HCEC 1CT (cell line): ENCODE results near the gene ERRFI1.
"Not testable (repeated sequence)": the region's sequence is repeated elsewhere in the genome, so short reads cannot be mapped to it uniquely, and the experiment has no call there.

Experiments
- DNase-seq: peaks from one replicate; pipeline ENCODE4 v3.0.0-alpha.2; 2017

The ERRFI1 gene, protein sequence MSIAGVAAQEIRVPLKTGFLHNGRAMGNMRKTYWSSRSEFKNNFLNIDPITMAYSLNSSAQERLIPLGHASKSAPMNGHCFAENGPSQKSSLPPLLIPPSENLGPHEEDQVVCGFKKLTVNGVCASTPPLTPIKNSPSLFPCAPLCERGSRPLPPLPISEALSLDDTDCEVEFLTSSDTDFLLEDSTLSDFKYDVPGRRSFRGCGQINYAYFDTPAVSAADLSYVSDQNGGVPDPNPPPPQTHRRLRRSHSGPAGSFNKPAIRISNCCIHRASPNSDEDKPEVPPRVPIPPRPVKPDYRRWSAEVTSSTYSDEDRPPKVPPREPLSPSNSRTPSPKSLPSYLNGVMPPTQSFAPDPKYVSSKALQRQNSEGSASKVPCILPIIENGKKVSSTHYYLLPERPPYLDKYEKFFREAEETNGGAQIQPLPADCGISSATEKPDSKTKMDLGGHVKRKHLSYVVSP

GRCh38 chr1:8026153-8026975, at the start of gene ERRFI1:
Gene ERRFI1, minus strand, starts transcription at chr1:8026309. Its CDS starts 10,690 bp downstream, at chr1:8015619.
- peak; percentile 93 for DNase-seq

- DNase-seq: peak; percentile 19
Observed at GRCh38 chr1:8075511-8076051, 49.5 kb upstream of the ERRFI1 start.

DNA sequence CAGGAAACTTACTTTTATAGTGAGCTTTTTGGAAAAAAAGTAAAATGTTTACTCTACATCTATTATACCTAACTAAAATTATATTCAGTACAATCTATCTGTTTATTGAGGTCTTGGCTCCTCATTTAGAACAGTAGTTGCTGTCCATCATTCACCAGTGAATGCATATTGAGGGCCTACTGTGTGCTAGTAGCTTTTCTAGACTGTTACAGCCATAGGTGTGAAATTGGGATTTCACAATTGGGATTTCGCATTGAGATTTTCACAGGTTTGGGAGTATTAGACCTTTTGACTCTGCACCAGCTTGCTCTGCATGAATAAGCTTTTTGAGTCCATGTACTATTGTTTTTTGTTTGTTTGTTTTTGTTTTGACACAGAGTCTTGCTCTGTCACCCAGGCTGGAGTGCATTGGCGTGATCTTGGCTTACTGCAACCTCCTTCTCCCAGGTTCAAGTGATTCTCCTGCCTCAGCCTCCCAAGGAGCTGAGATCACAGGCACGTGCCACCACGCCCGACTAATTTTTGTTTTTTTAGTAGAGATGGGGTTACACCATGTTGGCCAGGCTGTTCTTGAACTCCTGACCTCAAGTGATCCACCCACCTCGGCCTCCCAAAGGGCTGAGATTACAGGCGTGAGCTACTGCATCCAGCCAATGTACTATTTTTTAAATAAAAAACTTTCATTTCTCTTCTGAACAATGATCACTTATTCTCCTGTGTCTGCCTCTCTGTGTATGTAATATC, 47.2 kb upstream of the ERRFI1 start:
- DNase-seq: no peak

GRCh38 chr1:8070381-8070811, 44.3 kb upstream of the ERRFI1 start:
- DNase-seq: no peak

GRCh38 chr1:8069614-8070320, 43.7 kb upstream of the ERRFI1 start:
- DNase-seq: not testable (repeated sequence)

GRCh38 chr1:8065369-8065768, 39.3 kb upstream of the ERRFI1 start:
- DNase-seq: no peak

- DNase-seq: no peak
Observed at GRCh38 chr1:8063298-8064036, 37.4 kb upstream of the ERRFI1 start.

DNA sequence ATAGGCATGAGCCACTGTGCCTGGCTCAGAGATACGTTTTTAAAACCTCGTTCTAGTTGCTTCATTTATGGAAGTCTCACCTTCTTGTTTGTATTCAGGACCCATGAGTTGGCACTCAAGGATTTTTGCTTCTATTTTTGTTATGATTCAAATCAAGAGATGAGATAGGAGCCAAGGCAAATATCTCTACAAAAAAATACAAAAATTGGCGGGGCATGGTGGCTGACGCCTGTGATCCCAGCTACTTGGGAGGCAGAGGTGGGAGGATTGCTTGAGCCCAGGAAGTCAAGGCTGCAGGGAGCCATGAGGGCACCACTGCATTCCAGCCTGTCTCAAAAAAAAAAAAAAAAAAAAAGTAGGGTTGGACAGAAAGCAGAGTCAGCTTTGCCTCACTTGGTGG, 36.8 kb upstream of the ERRFI1 start:
- no peak for DNase-seq

DNA sequence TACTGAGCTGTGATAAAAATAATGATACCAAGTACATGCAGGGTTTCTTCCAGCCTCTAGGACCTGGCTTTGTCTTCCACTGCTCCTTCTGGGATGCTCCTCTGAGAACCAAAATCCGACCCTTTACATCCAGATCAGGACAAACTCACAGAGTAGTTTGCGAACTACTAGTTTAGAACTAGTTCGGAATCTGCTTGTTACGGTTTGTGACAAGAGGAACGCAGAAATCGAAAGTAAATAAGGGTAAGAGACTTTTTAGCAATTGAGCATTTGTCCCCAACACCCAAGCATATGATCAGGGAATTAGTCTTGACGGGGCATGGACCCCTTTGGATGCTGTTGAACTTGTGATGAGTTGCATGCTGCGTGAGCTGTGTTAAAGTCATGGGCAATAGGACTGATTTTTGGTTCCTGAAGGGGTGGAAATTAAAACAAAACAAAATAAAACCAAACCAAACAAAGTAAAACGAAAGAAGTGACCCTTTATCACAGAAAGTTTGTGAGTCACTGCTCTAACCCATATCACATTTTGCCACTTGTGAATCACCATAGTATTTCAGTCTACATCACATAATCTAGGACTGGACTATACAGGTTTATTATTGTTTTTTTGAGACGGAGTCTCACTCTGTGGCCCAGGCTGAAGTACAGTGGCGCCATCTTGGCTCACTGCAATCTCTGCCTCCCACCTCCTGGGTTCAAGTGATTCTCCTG, 35.7 kb upstream of the ERRFI1 start:
- peak; percentile 54 for DNase-seq

DNA sequence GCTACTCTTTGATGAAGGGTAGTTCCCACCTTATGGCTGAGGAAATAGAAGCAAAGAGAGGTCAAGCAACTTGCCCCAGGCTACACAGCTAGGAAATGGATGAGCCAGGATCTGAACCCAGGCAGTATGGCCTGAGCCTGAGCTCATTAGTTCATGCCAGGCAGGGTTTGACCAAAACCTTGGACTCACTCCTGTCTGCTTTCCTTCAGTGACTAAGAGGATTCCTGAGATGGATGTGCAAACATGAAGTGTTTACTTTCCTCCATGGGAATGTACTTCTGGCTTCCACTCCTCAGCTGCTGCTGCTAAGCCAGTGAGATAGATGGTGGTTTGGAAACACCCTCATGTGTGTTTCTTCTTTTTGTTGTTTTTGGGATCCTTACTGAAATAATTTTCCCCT, 35.1 kb upstream of the ERRFI1 start:
- peak; percentile 96 for DNase-seq

- peak; percentile 48 for DNase-seq
Observed at GRCh38 chr1:8059161-8059622, 33.1 kb upstream of the ERRFI1 start.

DNA sequence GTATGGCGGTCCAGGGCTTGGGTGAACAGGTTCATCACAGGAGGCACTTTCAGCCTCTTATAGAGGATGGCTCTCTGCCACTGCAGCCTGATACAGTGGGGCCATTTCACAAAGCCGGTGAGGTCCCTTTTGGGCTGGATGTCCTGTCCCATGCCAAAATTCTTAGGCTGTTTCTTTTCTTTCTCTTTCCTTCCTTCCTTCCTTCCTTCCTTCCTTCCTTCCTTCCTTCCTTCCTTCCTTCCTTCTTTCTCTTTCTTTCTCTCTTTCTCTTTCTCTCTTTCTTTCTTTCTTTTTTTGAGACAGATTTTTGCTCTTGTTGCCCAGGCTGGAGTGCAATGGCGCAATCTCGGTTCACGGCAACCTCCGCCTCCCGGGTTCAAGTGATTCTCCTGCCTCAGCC, 31.7 kb upstream of the ERRFI1 start:
- DNase-seq: not testable (repeated sequence)

DNA sequence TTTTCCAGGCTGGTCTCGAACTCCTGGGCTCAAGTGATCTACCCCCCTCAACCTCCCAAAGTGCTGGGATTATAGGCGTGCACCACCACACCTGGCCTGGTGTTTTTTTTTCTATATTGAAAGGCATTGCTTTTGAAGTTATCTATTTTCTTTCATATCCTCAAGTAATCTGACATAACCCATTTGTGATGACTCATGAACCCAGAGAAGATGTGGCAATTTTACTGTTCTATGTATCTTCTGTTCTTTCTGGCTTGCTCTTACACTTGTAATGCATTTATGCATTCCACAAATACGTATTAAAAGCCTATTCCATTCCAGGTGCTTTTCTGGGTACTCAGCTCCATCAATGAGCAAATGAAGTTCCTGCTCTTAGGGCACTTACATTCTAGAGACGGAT, 29.9 kb upstream of the ERRFI1 start:
- DNase-seq: peak; percentile 85

DNA sequence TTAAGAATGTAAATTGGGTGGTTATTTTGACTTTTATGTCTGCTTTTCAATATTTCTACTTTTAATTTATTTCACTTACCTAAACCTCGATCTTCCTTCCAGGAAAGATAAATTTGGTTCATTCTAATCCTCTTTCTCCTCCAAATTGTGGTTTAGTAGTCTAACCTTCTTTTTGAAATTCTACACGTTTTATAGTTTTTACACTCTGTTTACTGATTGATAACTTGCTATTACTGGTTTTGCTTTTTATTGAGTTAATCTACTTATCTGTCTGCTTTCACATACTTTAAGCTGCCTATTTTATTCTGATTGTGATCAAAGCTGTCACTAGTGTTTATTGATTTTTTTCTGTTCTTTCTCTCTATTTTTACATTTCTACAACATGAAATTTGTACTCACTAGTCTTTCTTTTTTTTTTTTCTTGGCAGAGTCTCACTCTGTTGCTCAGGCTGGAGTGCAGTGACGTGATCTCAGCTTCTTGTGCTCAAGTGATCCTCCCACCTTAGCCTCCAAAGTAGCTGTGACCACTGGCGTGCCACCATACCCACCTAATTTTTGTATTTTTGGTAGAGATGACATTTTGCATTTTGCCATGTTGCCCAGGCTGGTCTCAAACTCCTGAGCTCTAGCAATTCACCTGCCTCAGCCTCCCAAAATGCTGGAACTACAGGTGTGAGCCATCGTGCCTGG, 27.9 kb upstream of the ERRFI1 start:
- DNase-seq: no peak

DNA sequence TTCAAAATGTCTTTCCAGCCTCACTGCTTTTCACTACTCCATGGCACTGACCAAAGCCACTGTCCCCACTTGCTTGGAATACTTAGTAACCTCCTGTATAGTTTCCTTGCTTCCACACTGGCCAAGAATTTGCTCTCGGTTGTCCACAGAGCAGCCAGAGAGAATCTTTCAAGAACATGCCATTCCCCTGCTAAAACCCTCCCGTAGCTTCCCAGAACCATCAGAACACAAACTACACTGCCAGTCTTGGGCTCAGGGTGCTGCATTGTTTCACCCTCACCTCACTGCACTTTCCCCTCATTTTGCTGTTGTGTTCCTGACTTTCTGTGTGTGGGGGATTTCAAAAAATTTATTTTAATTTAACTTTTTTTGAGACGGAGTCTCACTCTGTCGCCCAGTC, 25.5 kb upstream of the ERRFI1 start:
- DNase-seq: no peak

DNA sequence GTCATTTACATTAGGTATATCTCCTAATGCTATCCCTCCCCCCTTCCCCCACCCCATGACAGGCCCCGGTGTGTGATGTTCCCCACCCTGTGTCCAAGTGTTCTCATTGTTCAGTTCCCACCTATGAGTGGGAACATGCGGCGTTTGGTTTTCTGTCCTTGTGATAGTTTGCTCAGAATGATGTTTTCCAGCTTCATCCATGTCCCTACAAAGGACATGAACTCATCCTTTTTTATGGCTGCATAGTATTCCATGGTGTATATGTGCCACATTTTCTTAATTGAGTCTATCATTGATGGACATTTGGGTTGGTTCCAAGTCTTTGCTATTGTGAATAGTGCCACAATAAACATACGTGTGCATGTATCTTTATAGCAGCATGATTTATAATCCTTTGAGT, 23.1 kb upstream of the ERRFI1 start:
- DNase-seq: not testable (repeated sequence)

GRCh38 chr1:8047686-8048445, 21.8 kb upstream of the ERRFI1 start:
- peak; percentile 90 for DNase-seq

GRCh38 chr1:8047112-8047511, 21.0 kb upstream of the ERRFI1 start:
- DNase-seq: peak; percentile 85

DNA sequence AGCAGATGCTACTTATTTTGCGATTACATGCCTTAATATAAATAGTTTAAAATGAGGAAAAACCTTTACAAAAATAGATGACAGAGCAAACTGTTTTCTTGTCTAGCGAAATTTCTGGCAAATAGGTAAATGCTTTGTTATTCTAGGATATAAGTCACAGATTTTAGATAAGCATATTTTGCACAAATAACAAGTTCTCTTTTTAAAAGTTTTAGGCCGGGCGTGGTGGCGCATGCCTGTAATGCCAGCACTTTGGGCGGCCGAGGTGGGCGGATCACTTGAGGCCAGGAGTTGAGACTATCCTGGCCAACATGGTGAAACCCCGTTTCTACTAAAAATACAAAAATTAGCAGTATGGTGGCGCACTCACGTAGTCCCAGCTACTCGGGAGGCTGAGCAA, 20.3 kb upstream of the ERRFI1 start:
- no peak for DNase-seq
